HEK293T (cell line): ENCODE data around the gene TTLL11.

Source experiments
- ARNT ChIP-seq: fragments of 450-650 bp; IDR thresholded peaks from 2 replicates; pipeline ENCODE4 v1.6.1; 2017; ENCODE audit warnings: mild to moderate bottlenecking
- HDGF ChIP-seq: fragments of 450-650 bp; IDR thresholded peaks from 2 replicates; pipeline ENCODE4 v1.6.1; 2017; ENCODE audit warnings: antibody characterized with exemption, borderline replicate concordance
- SP1 ChIP-seq: fragments of 450-650 bp; IDR thresholded peaks from 2 replicates; pipeline ENCODE4 v1.6.1; 2017
- ZNF384 ChIP-seq: fragments of 450-650 bp; IDR thresholded peaks from 2 replicates; pipeline ENCODE4 v1.6.1; 2016

DNA sequence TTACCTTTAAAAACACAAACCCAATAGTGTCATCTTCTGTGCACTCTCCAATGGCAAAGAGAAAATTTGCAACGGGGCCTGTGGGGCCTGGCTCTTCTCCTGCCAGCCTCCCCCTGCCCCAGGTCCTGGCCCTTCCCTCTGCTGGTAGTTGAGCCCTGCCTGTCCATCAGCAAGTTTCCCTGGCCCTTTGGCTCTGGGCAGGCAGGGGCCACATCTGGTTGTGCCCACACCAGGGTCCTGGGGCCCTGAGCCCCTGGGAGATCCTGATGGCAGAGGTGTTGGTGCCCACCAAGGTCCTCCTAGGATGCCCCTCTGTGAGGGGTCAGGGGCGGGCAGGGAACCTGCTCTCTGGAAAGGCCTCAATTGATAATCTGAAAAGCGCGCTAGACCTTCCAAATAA is 284.3 kb downstream of the TTLL11 start:
- TF ChIP-seq HDGF = no peak
- no peak for TF ChIP-seq ZNF384
- no peak for TF ChIP-seq SP1
- TF ChIP-seq ARNT = no peak
